OCI-LY3 (cell line): Measurements from ENCODE around the gene GSTA5.

Experiments used
- EZH2phosphoT487 ChIP-seq: fragments of 200-600 bp; shearing (Covaris generic); IDR thresholded peaks from 2 replicates; pipeline ENCODE4 v1.6.1; 2018; ENCODE audit warnings: antibody characterized with exemption, mixed run types, low read depth
- TF ChIP-seq, protein P1 (sequence below): fragments of 200-600, 300-600 bp; sonication (generic); IDR thresholded peaks from 2 replicates; pipeline ENCODE4 v1.5.1; 2014; ENCODE audit warnings: antibody characterized with exemption, low read length, low read depth

DNA sequence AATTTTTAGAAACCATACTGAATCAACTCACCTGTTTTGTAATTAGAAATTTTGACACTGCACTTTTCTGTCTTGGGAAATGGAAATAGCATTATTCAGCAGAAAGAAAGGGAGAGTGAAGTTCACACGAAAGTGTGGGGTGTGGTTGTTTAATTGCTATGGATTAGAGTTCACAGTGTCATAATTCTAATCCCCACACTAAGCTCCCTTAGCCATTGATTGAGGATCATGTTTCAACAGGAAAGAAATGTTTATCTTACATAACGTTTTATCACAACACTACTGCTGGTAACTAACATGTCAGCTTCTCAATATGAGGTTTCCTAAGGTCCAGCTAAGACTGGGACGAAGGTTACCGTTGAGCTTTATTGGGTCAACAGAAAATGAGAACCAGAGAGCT is 31.4 kb upstream of the GSTA5 start:
- TF ChIP-seq EZH2phosphoT487, result no peak
- TF ChIP-seq, protein P1, sequence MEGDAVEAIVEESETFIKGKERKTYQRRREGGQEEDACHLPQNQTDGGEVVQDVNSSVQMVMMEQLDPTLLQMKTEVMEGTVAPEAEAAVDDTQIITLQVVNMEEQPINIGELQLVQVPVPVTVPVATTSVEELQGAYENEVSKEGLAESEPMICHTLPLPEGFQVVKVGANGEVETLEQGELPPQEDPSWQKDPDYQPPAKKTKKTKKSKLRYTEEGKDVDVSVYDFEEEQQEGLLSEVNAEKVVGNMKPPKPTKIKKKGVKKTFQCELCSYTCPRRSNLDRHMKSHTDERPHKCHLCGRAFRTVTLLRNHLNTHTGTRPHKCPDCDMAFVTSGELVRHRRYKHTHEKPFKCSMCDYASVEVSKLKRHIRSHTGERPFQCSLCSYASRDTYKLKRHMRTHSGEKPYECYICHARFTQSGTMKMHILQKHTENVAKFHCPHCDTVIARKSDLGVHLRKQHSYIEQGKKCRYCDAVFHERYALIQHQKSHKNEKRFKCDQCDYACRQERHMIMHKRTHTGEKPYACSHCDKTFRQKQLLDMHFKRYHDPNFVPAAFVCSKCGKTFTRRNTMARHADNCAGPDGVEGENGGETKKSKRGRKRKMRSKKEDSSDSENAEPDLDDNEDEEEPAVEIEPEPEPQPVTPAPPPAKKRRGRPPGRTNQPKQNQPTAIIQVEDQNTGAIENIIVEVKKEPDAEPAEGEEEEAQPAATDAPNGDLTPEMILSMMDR, result no peak
